ENCODE results near the gene THAP11.

THAP11 gene

GRCh38 chr16:67885976-67886375 is 43.9 kb downstream of the THAP11 start:
- DNase-seq, result no peak

- no peak for DNase-seq
These were observed 44.3 kb downstream of the THAP11 start for GRCh38 chr16:67886387-67886786.

- DNase-seq, result no peak
These were observed 46.2 kb downstream of the THAP11 start for GRCh38 chr16:67888331-67888730.

- no peak for DNase-seq
These were observed 50.3 kb downstream of the THAP11 start for GRCh38 chr16:67892375-67892774.

GRCh38 chr16:67892899-67893742 is 51.0 kb downstream of the THAP11 start, which contains the start of gene PSKH1:
PSKH1 (plus strand) TSS chr16:67893254; CDS start chr16:67908750, 15,496 bp downstream.
- peak; percentile 99 for DNase-seq
